HepG2 (cell line): ENCODE measurements around the gene SENP6. TPM values are rescaled to one million over a fixed set of nuclear protein-coding genes. Genes with fewer than 3 reads are reported as not detected.

ENCODE experiments used
- ATF5 ChIP-seq: sonication (generic); formaldehyde crosslinking; IDR thresholded peaks from 2 replicates; pipeline ENCODE4 v1.4.0; 2020; ENCODE audit warnings: mild to moderate bottlenecking, low read depth, missing genetic modification reagents
- FOXJ3 ChIP-seq: sonication (generic); formaldehyde crosslinking; IDR thresholded peaks from 2 replicates; pipeline ENCODE4 v1.4.0; 2020; ENCODE audit warnings: missing genetic modification reagents, mild to moderate bottlenecking, borderline replicate concordance
- HNRNPK ChIP-seq: fragments of 200-400 bp; formaldehyde crosslinking; IDR thresholded peaks from 2 replicates; pipeline ENCODE4 v1.6.1; 2018; ENCODE audit warnings: low read length, low read depth, moderate library complexity, mild to moderate bottlenecking; ENCODE audit not compliant: poor library complexity, severe bottlenecking
- HOXA3 ChIP-seq: sonication (generic); formaldehyde crosslinking; IDR thresholded peaks from 2 replicates; pipeline ENCODE4 v1.5.0; 2020; ENCODE audit warnings: missing genetic modification reagents
- MAFK ChIP-seq, 2 experiments: IDR thresholded peaks in 1 of 2; conservative IDR thresholded peaks in 1 of 2; 2 replicates each; pipeline ENCODE4 v1.6.1; 2011; ENCODE audit warnings: improper control_type of control experiment in 2 of 2, low read length in 2 of 2
- MATR3 ChIP-seq: sonication (generic); formaldehyde crosslinking; IDR thresholded peaks from 2 replicates; pipeline ENCODE4 v1.4.0; 2020; ENCODE audit warnings: missing genetic modification reagents
- MEIS1 ChIP-seq: sonication (generic); formaldehyde crosslinking; IDR thresholded peaks from 2 replicates; pipeline ENCODE4 v1.9.0; 2021; ENCODE audit warnings: mild to moderate bottlenecking, missing genetic modification reagents, moderate library complexity, borderline replicate concordance
- MNT ChIP-seq: fragments of 450-650 bp; IDR thresholded peaks from 2 replicates; pipeline ENCODE4 v1.6.1; 2016
- RFX5 ChIP-seq: IDR thresholded peaks from 2 replicates; pipeline ENCODE4 v1.6.1; 2011; ENCODE audit warnings: low read depth, low read length, improper control_type of control experiment
- SUZ12 ChIP-seq: fragments of 150-350 bp; IDR thresholded peaks from 2 replicates; pipeline ENCODE4 v1.6.1; 2014; ENCODE audit warnings: low read depth, low read length
- TIGD3 ChIP-seq: sonication (generic); formaldehyde crosslinking; IDR thresholded peaks from 2 replicates; pipeline ENCODE4 v1.5.1; 2020; ENCODE audit warnings: mild to moderate bottlenecking, missing genetic modification reagents, borderline replicate concordance
- TSC22D2 ChIP-seq: sonication (generic); formaldehyde crosslinking; IDR thresholded peaks from 2 replicates; pipeline ENCODE4 v1.5.1; 2020; ENCODE audit warnings: missing genetic modification reagents, mild to moderate bottlenecking, borderline replicate concordance
- ZBTB20 ChIP-seq: sonication (generic); formaldehyde crosslinking; IDR thresholded peaks from 2 replicates; pipeline ENCODE4 v1.8.1; 2023; ENCODE audit warnings: missing genetic modification reagents, low read depth, mild to moderate bottlenecking, borderline replicate concordance
- ZBTB25 ChIP-seq: IDR thresholded peaks from 2 replicates; pipeline ENCODE4 v1.6.1; 2018; ENCODE audit warnings: missing genetic modification reagents
- ZNF12 ChIP-seq: sonication (generic); formaldehyde crosslinking; IDR thresholded peaks from 2 replicates; pipeline ENCODE4 v1.5.0; 2020; ENCODE audit warnings: missing genetic modification reagents
- ZNF253 ChIP-seq: sonication (generic); formaldehyde crosslinking; IDR thresholded peaks from 2 replicates; pipeline ENCODE4 v1.8.0; 2022; ENCODE audit warnings: mild to moderate bottlenecking, missing genetic modification reagents, borderline replicate concordance
- ZNF34 ChIP-seq: sonication (generic); formaldehyde crosslinking; IDR thresholded peaks from 2 replicates; pipeline ENCODE4 v1.4.0; 2020; ENCODE audit warnings: mild to moderate bottlenecking, missing genetic modification reagents, borderline replicate concordance
- ZNF350 ChIP-seq: sonication (generic); formaldehyde crosslinking; IDR thresholded peaks from 2 replicates; pipeline ENCODE4 v1.4.0; 2020; ENCODE audit warnings: mild to moderate bottlenecking, low read depth, missing genetic modification reagents, borderline replicate concordance
- ZNF570 ChIP-seq: sonication (generic); formaldehyde crosslinking; IDR thresholded peaks from 2 replicates; pipeline ENCODE4 v1.4.0; 2020; ENCODE audit warnings: mild to moderate bottlenecking, missing genetic modification reagents, borderline replicate concordance
- ZNF619 ChIP-seq: sonication (generic); formaldehyde crosslinking; IDR thresholded peaks from 2 replicates; pipeline ENCODE4 v1.4.0; 2020; ENCODE audit warnings: mild to moderate bottlenecking, missing genetic modification reagents
- ZNF850 ChIP-seq: sonication (generic); formaldehyde crosslinking; conservative IDR thresholded peaks from 2 replicates; pipeline ENCODE4 v1.9.0; 2021; ENCODE audit warnings: mild to moderate bottlenecking, missing genetic modification reagents
- ZXDC ChIP-seq: sonication (generic); formaldehyde crosslinking; IDR thresholded peaks from 2 replicates; pipeline ENCODE4 v1.5.0; 2020; ENCODE audit warnings: mild to moderate bottlenecking, missing genetic modification reagents
- polyA plus RNA-seq, 8 experiments: library from polyadenylated mRNA; depleted of rRNA in 3 of 8; stranded (reverse) in 7 of 8; unstranded in 1 of 8; fragments of >200 nt; fragmentation: Illumina TruSeq in 4 of 8; extraction: Trizol in 4 of 8; gene quantifications; 2 replicates each; pipeline versions ENCODE4 v1.2.1 to v1.2.3, GENCODE V29; 2011 to 2016; ENCODE audit warnings: low read depth in 4 of 8, missing spikeins in 1 of 8, mixed read lengths in 1 of 8; ENCODE audit not compliant: insufficient read depth in 1 of 8
- total RNA-seq, 5 experiments: library from RNA; depleted of rRNA; stranded (reverse); fragments of >200 nt; fragmentation: Illumina TruSeq; extraction: Trizol; gene quantifications; 2 replicates each; pipeline ENCODE4 v1.2.3, GENCODE V29; 2016; ENCODE audit warnings: low read depth in 1 of 5

The SENP6 gene
- total and polyA plus RNA-seq, 2 of the 13 experiments (the other 11 are each of a cell fraction or from before 2014, with no cell fraction given) = 21.9 to 50.1 TPM

GRCh38 chr6:75748743-75749538, 147.3 kb downstream of the SENP6 start, which contains the start of gene MYO6 (continued):
- TF ChIP-seq SUZ12 (no peak), MAFK (conservative IDR thresholded peaks at IDR 0.05 in 1 of 2, IDR thresholded peaks at IDR 0.05 in 1 of 2; ENCODE audit: low read length in 2 of 2) (no peak), ATF5 (CRISPR knock-in tag) (no peak), TSC22D2 (CRISPR knock-in tag) (peak; percentile 48; the same call in 1 of the 2 replicates), ZNF850 (no peak), ZNF34 (CRISPR knock-in tag) (no peak), ZXDC (CRISPR knock-in tag) (peak; percentile 81; the same call in 1 of the 2 replicates), ZNF570 (CRISPR knock-in tag) (no peak), MATR3 (CRISPR knock-in tag) (no peak), ZNF619 (CRISPR knock-in tag) (0 out of 2 replicates have a peak, but pooled peaks have one; percentile 41), ZNF12 (CRISPR knock-in tag) (no peak), MNT (no peak), HNRNPK (no peak), ZBTB20 (no peak), MEIS1 (CRISPR knock-in tag) (no peak), ZNF253 (CRISPR knock-in tag) (peak; percentile 68), HOXA3 (CRISPR knock-in tag) (peak; percentile 56), FOXJ3 (CRISPR knock-in tag) (no peak), RFX5 (no peak), TIGD3 (CRISPR knock-in tag) (no peak), ZBTB25 (CRISPR knock-in tag) (no peak), ZNF350 (CRISPR knock-in tag) (no peak)
